Pancreas (tissue), 10 donors: ENCODE results near the gene EIF6. TPM values are rescaled to one million over a fixed set of nuclear protein-coding genes. Genes with fewer than 3 reads are reported as not detected.
A peak's percentile ranks its signal among the peaks of the same experiment; 100 is the strongest.

ENCODE experiments used
- ATAC-seq, 4 donors: fragments of 200-7000 bp; cut with Tn5 transposase; one replicate each; pipeline versions ENCODE4 v1.8.0 to v1.9.1; 2020; ENCODE audit warnings: mild to moderate bottlenecking in 4 of 4, moderate library complexity in 4 of 4
- DNase-seq, 6 donors: peaks; one replicate each; pipeline ENCODE4 v3.0.0-alpha.2; 2020
- FAIRE-seq: peaks from 2 replicates; lab custom pipeline; 2012; peaks lifted over from hg19 to GRCh38; lab: Jason Lieb, UNC
- H3K27ac ChIP-seq, 4 donors: fragments of 200-600 bp; sonication (generic); 1 replicate in 3 of 4; 2 replicates in 1 of 4; pipeline versions ENCODE4 v1.5.0 to v1.8.0; 2020
- H3K27me3 ChIP-seq, 4 donors: fragments of 200-600 bp; one replicate each; pipeline ENCODE4 v1.8.0; 2021
- H3K36me3 ChIP-seq, 3 donors: fragments of 200-600 bp; sonication (generic) in 1 of 3; one replicate each; pipeline versions ENCODE4 v1.5.0 to v1.8.0; 2020 to 2021
- H3K4me1 ChIP-seq, 3 donors: fragments of 200-600 bp; one replicate each; pipeline ENCODE4 v1.8.0; 2021
- H3K4me3 ChIP-seq, 4 donors: fragments of 200-600 bp; sonication (generic) in 2 of 4; one replicate each; pipeline versions ENCODE4 v1.5.0 to v1.8.0; 2020 to 2021
- H3K9me3 ChIP-seq, 4 donors: fragments of 200-600 bp; one replicate each; pipeline ENCODE4 v1.8.0; 2021
- CTCF ChIP-seq, 4 donors: fragments of 200-600 bp; sonication (generic) in 3 of 4; IDR thresholded peaks; one replicate each; pipeline versions ENCODE4 v1.5.0 to v1.8.0; 2021; ENCODE audit warnings: antibody characterized with exemption in 4 of 4
- WGBS, 2 donors: extraction: QIAGEN DNeasy Blood & Tissue Kit; methylation state at CpG; one replicate each; pipeline ENCODE4 v1.1.7; 2013; 5-methylcytosine and 5-hydroxymethylcytosine counted together
- intact Hi-C, 3 donors: fragments of 100-400 bp; cut with DNase I; formaldehyde crosslinking; loops; one replicate each; pipeline versions ENCODE4 v1.11.1 to v1.14.2; 2022
- polyA plus RNA-seq, 2 donors: library from polyadenylated mRNA; stranded (reverse); fragments of 200-250 nt; gene quantifications; one replicate each; pipeline ENCODE4 v1.2.3, GENCODE V29; 2013
- total RNA-seq, 6 donors: library from RNA; stranded (reverse); fragmentation: NEBNext Ultra II Directional in 4 of 6; extraction: Animal tissue kit (Norgen Biotek cat#: 25700) in 4 of 6; gene quantifications; one replicate each; pipeline versions ENCODE4 v1.2.1 to v1.2.4, GENCODE V29; 2021 to 2023
- donor health status: healthy with polysubstance abuse.
- donor health status: DM: no; HTN: no; CAD: no; lungs with moderate emphysema.
- donor health status: DM: no; HTN: no; CAD: no.
- donor health status: control.
- donor health status: control.
- donor health status: Bipolar disorder and iron deficiency.
- donor health status: DM: yes; HTN: yes; CAD: no.
- donor health status: DM: no; HTN: no; CAD: no.
- donor health status: DM: no; HTN: no; CAD: no.
- donor health status: DM: yes; HTN: yes; CAD: no.

Gene EIF6
- total and polyA plus RNA-seq, 8 donors: 30.6 to 79.4 (median 50.4) TPM

- no peak for FAIRE-seq
- WGBS, 2 donors: 96 to 97% methylated on average over 10 of the region's 10 CpGs
- H3K27ac ChIP-seq: no peak overlapping the region
Observed at GRCh38 chr20:35281506-35282101, 3.0 kb downstream of the EIF6 start.

GRCh38 chr20:35280523-35280922, 4.0 kb downstream of the EIF6 start:
- Histone ChIP-seq H3K4me3 (no peak overlapping the region), H3K27me3 (no peaks in the 10 kb centered on the region), H3K4me1 (peaks cover 0 to 25% (median 6%) of the 10 kb centered on the region in 3 donors), H3K27ac (no peak overlapping the region), H3K36me3 (peaks cover 5 to 19% (median 17%) of the 10 kb centered on the region in 3 donors), H3K9me3 (no peaks in the 10 kb centered on the region)
- intact Hi-C loops: no loop called here
- no peak for DNase-seq
- no peak for TF ChIP-seq CTCF (IDR thresholded peaks at IDR 0.05)
- no peak for FAIRE-seq
- no peak for ATAC-seq
- WGBS, 2 donors: 90 to 95% methylated on average over 6 of the region's 6 CpGs

More at GRCh38 chr20:35281506-35282101, 3.0 kb downstream of the EIF6 start:
- intact Hi-C loops: no loop called here
- peaks cover 5 to 19% (median 17%) of the 10 kb centered on the region in 3 donors for H3K36me3 ChIP-seq
- no peaks in the 10 kb centered on the region for H3K27me3 ChIP-seq
- H3K9me3 ChIP-seq: no peaks in the 10 kb centered on the region
- H3K4me1 ChIP-seq: peaks cover 0 to 19% (median 3%) of the 10 kb centered on the region in 3 donors
- ATAC-seq: no peak
- no peak for TF ChIP-seq CTCF (IDR thresholded peaks at IDR 0.05)
- H3K4me3 ChIP-seq: no peak overlapping the region
- DNase-seq: no peak

- no peaks in the 10 kb centered on the region for H3K9me3 ChIP-seq
- H3K27ac ChIP-seq: no peak overlapping the region
- H3K4me3 ChIP-seq: no peak overlapping the region
- intact Hi-C loops: loop anchor here in 1 of 3 donors (10.0 kb wide), 1 partner anchor 435 kb away; no protein-coding TSS in a partner anchor
- ATAC-seq (no peak), FAIRE-seq (no peak), DNase-seq (no peak)
- TF ChIP-seq CTCF (IDR thresholded peaks at IDR 0.05): no peak
- peaks cover 5 to 19% (median 17%) of the 10 kb centered on the region in 3 donors for H3K36me3 ChIP-seq
- H3K27me3 ChIP-seq: no peaks in the 10 kb centered on the region
- peaks cover 0 to 25% (median 6%) of the 10 kb centered on the region in 3 donors for H3K4me1 ChIP-seq
- 86 to 87% methylated on average over 7 of the region's 7 CpGs for WGBS, 2 donors
Observed at GRCh38 chr20:35279533-35280174, 4.9 kb downstream of the EIF6 start.

- Histone ChIP-seq H3K9me3 (no peaks in the 10 kb centered on the region), H3K4me1 (peaks cover 0 to 25% (median 6%) of the 10 kb centered on the region in 3 donors), H3K4me3 (no peak overlapping the region), H3K27me3 (no peaks in the 10 kb centered on the region), H3K36me3 (peaks cover 5 to 19% (median 17%) of the 10 kb centered on the region in 3 donors), H3K27ac (peak overlapping the region in 1 of 4 donors; percentile 98)
- WGBS, 2 donors: 80 to 82% methylated on average over 5 of the region's 5 CpGs
- FAIRE-seq (no peak), ATAC-seq (no peak), DNase-seq (peak in 1 of 6 donors; percentile 33)
- intact Hi-C loops: loop anchor here in 1 of 3 donors (10.0 kb wide), 1 partner anchor 434 kb away; no protein-coding TSS in a partner anchor
- TF ChIP-seq CTCF (IDR thresholded peaks at IDR 0.05): no peak
Observed at GRCh38 chr20:35279040-35279439, 5.5 kb downstream of the EIF6 start.
